SW480 (cell line): Measurements from ENCODE around the gene NIN.

Experiments used
- DNase-seq: peaks from one replicate; pipeline ENCODE4 v3.0.0-alpha.2; 2016; ENCODE audit warnings: low spot score

NIN gene

DNA sequence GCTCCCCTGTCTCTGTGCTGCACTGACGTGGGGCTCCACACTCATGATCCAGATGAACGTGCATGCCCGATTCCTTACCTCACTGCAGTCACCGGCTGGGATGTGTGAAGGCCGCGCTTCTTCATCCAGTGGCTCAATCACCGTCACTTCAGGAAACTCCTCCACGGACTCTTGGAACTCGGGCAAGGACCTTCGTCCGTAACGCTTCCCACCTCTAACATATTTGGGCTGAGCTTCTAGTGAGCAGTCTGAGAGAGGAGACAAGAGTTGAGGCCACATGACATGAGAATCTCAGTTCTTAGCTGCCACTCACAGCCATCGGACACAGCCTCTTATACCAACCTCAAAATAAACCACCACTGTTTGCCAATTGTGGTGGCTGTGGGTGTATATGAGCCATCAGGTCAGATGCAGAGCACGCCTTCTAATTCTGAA is 38.3 kb downstream of the NIN start:
- DNase-seq = no peak

DNA sequence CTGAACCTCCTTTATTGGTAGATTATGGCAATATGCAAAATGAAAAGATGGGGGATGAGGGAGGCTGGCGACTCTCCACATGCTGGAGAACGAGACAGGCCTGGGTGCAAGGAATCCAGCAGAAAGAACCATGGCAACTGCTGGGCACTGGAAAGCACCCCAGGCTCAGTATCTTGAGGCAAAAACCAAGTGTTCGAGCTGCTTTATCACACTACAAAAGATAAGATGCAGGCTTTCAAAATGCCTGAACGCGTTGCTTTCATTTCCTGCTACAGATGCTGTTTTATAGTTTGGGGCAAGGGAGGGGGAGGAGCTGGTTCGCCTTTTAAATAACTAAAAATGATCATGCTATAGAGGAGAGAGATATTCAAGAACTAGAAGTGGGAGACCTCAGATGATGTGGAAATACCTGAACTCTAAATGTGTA is 38.9 kb downstream of the NIN start:
- no peak for DNase-seq

- DNase-seq = no peak
Measured at GRCh38 chr14:50791201-50791600, 39.8 kb downstream of the NIN start.

DNA sequence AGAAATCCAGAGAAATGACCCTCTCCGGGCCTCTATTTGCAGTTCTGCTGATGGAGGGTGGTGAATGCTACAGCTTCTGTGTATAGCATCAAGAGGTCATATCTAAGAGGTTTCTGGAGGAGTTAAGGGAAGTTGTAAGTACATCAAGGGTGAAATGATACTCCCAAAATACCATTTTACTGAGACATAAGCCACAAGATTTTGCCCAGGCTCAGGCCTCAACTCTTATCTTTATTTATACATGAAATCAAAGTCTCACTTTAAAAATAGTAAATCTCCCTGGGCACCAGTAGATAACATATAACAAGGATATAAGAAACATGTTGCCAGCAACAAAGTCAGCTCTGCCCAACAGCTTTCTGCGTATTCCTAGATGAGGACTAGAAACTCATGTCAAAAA is 40.4 kb downstream of the NIN start:
- DNase-seq = no peak

DNA sequence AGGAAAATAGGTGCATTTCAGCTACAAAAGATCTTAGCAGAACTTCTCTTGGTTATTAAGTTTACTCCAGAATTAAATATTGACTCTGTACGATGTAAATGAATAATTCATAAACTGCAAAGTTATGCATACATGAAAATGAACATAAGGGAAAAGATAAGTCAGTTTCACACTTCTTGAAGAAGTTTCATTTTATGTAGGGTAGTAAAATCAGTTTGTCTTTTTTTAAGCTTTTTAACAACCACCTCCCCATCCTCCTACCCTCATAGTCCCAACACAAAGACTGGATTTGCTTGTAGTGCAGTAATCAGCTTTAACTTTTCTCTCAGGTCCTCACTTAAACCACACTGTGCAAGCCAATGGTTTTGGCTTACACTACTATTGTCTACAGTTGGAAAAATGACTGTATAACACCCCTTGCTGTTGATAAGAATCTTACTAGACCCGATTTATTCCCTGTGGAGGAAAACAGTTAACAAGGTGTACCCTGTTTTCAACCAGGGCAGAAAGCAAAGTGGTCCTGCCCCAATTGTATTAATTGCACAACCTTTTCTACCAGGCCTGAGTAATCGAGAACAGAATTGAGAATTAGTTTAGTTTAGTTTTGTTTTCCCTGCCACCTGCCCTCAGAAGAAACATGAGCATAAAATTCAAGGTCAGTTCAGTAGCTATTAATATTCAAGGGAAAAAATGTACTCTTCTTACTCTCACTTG is 44.1 kb downstream of the NIN start:
- no peak for DNase-seq

GRCh38 chr14:50785457-50786063 is 45.4 kb downstream of the NIN start:
- DNase-seq = no peak

DNA sequence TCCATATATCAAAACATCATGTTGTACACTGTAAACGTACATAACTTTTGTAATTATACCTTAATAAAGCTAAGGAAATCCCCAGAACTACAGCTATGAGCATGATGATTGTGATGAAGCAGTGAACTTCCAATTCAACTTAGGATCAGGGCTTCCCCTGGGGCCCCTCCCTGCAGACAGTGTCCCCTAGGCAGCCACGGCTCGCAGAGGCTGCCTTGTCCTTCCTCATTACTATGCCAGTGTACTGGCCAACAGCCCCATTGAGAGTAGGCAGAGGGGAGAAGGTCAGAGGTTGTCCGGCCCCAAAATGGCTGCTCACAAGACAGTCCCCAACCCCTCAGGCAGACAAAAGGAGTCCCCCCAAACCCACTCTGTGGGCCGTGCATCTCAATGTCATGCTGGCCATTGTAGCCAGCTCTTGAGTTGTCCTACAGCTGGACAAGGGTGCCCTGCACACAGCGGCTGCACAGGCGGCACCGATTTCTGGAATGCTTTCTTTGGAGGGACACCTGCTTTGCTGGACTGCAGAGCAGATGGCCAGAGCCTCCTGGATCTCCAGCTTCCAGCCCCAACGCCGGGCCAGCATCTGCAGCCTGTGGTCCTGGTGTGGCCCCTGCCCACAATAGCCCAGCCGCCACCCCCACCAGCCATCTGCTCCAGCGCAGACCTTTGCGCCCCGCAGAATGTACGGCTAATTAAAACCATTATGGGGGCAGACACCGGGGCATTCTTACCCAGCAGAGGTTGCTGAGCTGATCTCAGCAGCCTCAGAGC is 46.1 kb downstream of the NIN start:
- DNase-seq = no peak

DNA sequence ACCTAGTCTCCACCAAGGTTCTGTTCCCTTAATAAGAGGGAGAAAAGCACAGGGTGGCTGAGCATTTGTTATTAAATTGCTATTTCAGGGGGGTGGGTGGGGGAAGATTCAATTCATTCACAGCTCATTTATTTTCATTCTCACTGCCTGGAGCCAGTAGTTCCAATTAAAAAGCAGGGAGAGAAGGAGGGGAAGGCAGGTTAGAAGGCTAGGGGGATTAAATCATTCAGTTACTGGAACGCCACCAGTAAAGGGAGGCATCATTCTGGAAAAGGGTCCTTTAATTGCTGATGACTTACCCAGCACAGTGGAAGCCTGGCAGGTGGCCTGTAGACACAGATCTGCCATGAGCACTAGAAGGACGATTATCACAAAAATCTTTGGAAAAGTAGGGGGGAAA is 47.4 kb downstream of the NIN start:
- no peak for DNase-seq

DNA sequence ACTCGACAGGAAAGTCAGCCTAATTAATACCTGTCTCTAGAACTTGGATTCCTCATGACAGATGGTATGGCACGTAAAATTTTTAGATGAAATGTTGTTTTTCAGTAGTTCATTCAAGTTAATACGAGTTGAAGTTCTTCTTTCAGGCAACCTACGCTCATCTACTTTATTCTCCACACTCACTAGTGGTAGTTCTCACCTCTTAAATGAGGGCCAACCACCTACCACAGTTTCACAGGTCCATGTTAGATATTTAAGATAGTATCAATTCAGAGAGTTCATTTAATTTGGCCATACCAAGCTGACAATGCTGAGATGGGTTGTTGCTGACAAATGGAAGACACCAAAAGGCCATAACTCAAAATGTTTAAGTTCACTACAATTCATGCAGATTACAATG is 50.6 kb downstream of the NIN start:
- no peak for DNase-seq

- DNase-seq = no peak
Measured at GRCh38 chr14:50778721-50779483, 52.1 kb downstream of the NIN start.

GRCh38 chr14:50776522-50776921 is 54.4 kb downstream of the NIN start:
- no peak for DNase-seq

DNA sequence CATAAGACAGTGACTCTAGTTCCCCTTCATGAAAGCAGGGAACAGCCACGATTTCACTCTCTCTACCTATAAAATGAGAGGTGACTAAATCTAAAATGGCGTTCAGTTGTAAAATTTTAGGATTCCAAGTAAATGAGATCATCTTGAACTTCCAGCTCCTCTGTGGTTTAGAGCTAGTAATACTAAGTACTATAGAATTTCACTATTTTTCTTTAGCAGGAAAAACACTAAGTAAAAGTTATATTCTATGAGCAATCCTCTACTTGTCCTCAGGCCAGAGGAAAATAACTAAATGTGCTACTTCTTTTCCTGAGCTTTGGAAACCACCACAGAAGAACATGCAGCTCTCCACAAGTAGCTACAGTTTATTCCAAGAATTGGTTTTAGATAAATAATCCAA is 55.6 kb downstream of the NIN start:
- peak; percentile 11 for DNase-seq

GRCh38 chr14:50774542-50775267 is 56.3 kb downstream of the NIN start:
- DNase-seq = no peak

DNA sequence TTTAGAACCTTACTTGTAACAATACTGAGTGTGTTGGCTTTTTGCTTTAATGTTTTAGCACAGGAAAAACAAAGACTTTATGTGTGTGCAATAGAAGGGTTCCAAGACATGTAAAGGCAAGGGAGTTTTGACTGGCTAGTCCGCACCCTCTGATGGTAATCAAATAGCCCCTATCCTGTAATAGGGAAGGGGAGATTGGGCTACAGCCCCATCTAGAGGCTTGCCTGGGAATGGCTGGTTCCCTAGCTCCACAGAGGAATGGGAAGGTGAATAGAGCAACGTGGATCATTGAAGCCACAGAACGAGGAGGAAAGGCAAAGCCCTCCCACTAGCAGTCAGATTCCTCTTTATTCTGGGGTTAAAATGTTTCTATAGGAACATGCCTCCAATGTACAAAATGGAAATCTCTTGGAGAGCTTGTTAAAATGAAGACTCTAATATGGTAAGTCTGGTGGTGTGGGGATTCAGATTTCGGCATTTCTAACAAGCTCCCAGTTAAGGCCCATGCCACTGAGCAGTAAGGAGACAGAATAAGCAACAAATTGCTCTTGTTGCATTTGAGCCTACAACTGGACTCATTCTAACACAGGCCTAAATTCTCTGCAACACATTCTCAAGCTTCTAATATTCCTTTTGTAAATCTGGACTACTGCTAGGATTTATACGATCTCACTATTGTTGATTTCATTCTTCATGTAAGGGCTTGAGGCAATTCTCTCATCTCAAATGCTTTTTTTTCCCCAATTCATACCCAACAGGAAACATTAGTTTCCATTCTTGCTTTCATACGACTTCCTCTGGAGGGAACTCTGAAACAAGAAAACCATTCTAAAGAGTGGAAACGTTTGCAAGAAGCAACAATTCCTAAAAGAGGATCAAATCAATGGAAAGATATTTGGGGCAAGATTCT is 57.1 kb downstream of the NIN start:
- peak; percentile 10 for DNase-seq

GRCh38 chr14:50772412-50772811 is 58.5 kb downstream of the NIN start:
- DNase-seq = no peak

GRCh38 chr14:50770586-50770985 is 60.4 kb downstream of the NIN start:
- peak; percentile 63 for DNase-seq

GRCh38 chr14:50769863-50770500 is 61.0 kb downstream of the NIN start:
- peak; percentile 5 for DNase-seq

GRCh38 chr14:50768680-50769079 is 62.3 kb downstream of the NIN start:
- no peak for DNase-seq

- no peak for DNase-seq
Measured at GRCh38 chr14:50766338-50766886, 64.5 kb downstream of the NIN start.
